IMR-90 (cell line): ENCODE data around the gene DAGLA.

Experiments used
- CEBPB ChIP-seq: IDR thresholded peaks from 2 replicates; pipeline ENCODE4 v1.6.1; 2012; ENCODE audit warnings: low read depth, low read length, improper control_type of control experiment
- RFX5 ChIP-seq: IDR thresholded peaks from 2 replicates; pipeline ENCODE4 v1.8.0; 2012; ENCODE audit warnings: low read depth, mild to moderate bottlenecking, low read length, moderate library complexity
- TF ChIP-seq, protein P1 (sequence below): conservative IDR thresholded peaks from 2 replicates; pipeline ENCODE4 v1.5.1; 2012; ENCODE audit warnings: mild to moderate bottlenecking, low read depth, low read length, improper control_type of control experiment
- TF ChIP-seq, protein P2 (sequence below): fragments of 150-350 bp; IDR thresholded peaks from 2 replicates; pipeline ENCODE4 v1.6.1; 2016; ENCODE audit warnings: low read depth, mild to moderate bottlenecking, low read length, moderate library complexity, borderline replicate concordance

DNA sequence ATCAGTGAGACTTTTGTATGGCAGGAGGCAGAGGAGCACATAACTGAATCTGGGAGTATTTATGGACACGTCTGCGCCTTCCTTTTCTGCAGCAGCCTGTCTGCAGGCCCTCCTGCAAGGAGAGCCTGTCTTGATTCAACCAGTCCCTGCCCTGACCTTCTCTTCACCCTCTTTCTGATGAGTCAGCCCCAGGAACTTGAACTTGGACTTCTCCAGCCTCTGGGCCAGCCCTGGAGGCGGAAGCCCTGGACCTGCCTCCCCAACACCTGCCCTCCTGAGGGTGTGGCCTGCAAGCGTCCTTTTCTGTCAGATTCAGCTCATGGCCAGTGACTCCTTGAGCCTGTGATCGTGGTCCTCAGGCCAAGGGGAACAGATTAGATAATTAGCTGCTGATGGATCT is 20.0 kb downstream of the DAGLA start:
- TF ChIP-seq RFX5 (no peak), CEBPB (no peak)
- TF ChIP-seq, protein P1, sequence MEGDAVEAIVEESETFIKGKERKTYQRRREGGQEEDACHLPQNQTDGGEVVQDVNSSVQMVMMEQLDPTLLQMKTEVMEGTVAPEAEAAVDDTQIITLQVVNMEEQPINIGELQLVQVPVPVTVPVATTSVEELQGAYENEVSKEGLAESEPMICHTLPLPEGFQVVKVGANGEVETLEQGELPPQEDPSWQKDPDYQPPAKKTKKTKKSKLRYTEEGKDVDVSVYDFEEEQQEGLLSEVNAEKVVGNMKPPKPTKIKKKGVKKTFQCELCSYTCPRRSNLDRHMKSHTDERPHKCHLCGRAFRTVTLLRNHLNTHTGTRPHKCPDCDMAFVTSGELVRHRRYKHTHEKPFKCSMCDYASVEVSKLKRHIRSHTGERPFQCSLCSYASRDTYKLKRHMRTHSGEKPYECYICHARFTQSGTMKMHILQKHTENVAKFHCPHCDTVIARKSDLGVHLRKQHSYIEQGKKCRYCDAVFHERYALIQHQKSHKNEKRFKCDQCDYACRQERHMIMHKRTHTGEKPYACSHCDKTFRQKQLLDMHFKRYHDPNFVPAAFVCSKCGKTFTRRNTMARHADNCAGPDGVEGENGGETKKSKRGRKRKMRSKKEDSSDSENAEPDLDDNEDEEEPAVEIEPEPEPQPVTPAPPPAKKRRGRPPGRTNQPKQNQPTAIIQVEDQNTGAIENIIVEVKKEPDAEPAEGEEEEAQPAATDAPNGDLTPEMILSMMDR, result no peak
- TF ChIP-seq, protein P2, sequence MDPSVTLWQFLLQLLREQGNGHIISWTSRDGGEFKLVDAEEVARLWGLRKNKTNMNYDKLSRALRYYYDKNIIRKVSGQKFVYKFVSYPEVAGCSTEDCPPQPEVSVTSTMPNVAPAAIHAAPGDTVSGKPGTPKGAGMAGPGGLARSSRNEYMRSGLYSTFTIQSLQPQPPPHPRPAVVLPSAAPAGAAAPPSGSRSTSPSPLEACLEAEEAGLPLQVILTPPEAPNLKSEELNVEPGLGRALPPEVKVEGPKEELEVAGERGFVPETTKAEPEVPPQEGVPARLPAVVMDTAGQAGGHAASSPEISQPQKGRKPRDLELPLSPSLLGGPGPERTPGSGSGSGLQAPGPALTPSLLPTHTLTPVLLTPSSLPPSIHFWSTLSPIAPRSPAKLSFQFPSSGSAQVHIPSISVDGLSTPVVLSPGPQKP, result no peak
